ENCODE data around the gene PPP1R14B.

PPP1R14B gene

GRCh38 chr11:64266339-64266738 lies 19.6 kb upstream of the PPP1R14B start:
- peak; percentile 45 for DNase-seq (ENCODE audit: low spot score)
- ChIA-PET POLR2A (ENCODE audit: low non-redundant PET) (no interaction called here), CTCF (interaction anchor here (0.9 to 1.0 kb wide), 2 partner anchors 16 to 62 kb away, joined by 3 to 5 read pairs; no protein-coding TSS in a partner anchor)
- peak overlapping the region; percentile 99 for H3K27ac ChIP-seq
- TF ChIP-seq, protein P1, sequence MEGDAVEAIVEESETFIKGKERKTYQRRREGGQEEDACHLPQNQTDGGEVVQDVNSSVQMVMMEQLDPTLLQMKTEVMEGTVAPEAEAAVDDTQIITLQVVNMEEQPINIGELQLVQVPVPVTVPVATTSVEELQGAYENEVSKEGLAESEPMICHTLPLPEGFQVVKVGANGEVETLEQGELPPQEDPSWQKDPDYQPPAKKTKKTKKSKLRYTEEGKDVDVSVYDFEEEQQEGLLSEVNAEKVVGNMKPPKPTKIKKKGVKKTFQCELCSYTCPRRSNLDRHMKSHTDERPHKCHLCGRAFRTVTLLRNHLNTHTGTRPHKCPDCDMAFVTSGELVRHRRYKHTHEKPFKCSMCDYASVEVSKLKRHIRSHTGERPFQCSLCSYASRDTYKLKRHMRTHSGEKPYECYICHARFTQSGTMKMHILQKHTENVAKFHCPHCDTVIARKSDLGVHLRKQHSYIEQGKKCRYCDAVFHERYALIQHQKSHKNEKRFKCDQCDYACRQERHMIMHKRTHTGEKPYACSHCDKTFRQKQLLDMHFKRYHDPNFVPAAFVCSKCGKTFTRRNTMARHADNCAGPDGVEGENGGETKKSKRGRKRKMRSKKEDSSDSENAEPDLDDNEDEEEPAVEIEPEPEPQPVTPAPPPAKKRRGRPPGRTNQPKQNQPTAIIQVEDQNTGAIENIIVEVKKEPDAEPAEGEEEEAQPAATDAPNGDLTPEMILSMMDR (conservative IDR thresholded peaks at IDR 0.05; ENCODE audit: low read depth): no peak

DNA sequence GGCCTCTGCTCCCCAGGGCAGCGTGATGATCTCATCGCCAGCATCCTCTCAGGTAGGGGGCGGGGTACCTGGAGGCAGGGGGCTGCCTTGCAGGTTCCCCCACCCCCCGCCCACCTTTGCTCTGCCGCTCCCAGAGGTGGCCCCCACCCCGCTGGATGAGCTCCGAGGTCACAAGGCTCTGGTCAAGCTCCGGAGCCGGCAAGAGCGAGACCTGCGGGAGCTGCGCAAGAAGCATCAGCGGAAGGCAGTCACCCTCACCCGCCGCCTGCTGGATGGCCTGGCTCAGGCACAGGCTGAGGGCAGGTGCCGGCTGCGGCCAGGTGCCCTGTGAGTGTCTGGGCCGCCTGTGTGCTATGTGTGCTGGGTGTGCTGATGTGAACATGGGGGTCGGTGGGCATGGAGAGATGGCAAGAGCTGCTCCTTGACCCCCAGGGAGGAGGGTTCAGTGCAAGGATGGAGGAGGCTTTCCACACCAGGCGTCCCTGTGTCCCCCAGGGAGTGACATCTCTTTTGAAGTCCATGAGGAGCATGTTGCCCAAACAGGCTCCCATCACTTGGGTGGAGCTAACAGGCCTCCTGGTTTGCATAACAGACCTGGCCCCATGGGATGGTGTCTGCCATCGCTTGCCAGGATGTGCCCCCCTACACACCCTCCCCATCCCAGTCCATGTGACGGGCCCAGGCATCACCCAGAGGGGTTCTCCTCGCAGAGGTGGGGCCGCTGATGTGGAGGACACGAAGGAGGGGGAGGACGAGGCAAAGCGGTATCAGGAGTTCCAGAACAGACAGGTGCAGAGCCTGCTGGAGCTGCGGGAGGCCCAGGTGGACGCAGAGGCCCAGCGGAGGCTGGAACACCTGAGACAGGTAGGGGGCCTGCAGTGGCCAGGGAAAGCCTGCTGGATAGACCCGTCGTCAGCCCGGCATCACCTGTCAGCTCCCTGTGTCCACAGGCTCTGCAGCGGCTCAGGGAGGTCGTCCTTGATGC lies 18.7 kb upstream of the PPP1R14B start:
- no peak for DNase-seq (ENCODE audit: low spot score)
- H3K27ac ChIP-seq: peak overlapping the region; percentile 99
- ChIA-PET POLR2A (ENCODE audit: low non-redundant PET) (interaction anchor here (0.9 to 1.0 kb wide), 2 partner anchors 12 to 19 kb away, joined by 3 to 6 read pairs; partner anchors contain the start of gene PPP1R14B), CTCF (interaction anchor here (0.6 to 1.0 kb wide), 6 partner anchors 14 to 84 kb away, joined by 3 to 5 read pairs (median 4); no protein-coding TSS in a partner anchor)
- TF ChIP-seq, protein P1 (conservative IDR thresholded peaks at IDR 0.05; ENCODE audit: low read depth): no peak

- ChIA-PET POLR2A (ENCODE audit: low non-redundant PET) (interaction anchor here (1.0 kb wide), 1 partner anchor 18 kb away, joined by 3 read pairs; the partner anchor contains the start of gene PPP1R14B), CTCF (interaction anchor here (0.6 to 1.8 kb wide), 6 partner anchors 13 to 1715 kb away, joined by 3 to 6 read pairs (median 4); partner anchors contain the start of gene PLCB3)
- TF ChIP-seq, protein P1 (conservative IDR thresholded peaks at IDR 0.05; ENCODE audit: low read depth): no peak
- DNase-seq (ENCODE audit: low spot score): no peak
- peak overlapping the region; percentile 99 for H3K27ac ChIP-seq
These were observed 17.7 kb upstream of the PPP1R14B start for GRCh38 chr11:64264371-64264852.

DNA sequence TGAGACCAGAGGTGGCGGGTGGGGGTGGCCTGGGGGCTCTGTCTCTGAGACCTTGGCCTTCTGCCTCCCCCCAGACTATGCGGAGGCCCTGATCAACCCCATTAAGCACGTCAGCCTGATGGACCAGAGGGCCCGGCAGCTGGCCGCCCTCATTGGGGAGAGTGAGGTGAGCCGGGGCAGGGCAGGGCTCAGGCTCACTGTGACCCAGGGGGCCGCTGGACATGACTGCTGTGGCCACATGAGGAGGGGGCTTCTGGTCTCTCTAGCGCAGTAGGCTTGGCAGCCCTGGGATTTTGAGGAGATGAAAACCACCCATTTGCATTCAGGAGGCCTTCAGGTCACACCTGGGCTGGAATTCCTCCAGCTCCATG lies 17.2 kb upstream of the PPP1R14B start:
- CTCF ChIA-PET: interaction anchor here (0.6 to 1.8 kb wide), 5 partner anchors 12 to 1714 kb away, joined by 3 to 6 read pairs (median 4); partner anchors contain the start of gene PLCB3
- no peak for DNase-seq (ENCODE audit: low spot score)
- H3K27ac ChIP-seq: peak overlapping the region; percentile 99
- POLR2A ChIA-PET (ENCODE audit: low non-redundant PET): interaction anchor here (1.0 kb wide), 1 partner anchor 17 kb away, joined by 3 read pairs; the partner anchor contains the start of gene PPP1R14B
- TF ChIP-seq, protein P1 (conservative IDR thresholded peaks at IDR 0.05; ENCODE audit: low read depth): no peak

DNA sequence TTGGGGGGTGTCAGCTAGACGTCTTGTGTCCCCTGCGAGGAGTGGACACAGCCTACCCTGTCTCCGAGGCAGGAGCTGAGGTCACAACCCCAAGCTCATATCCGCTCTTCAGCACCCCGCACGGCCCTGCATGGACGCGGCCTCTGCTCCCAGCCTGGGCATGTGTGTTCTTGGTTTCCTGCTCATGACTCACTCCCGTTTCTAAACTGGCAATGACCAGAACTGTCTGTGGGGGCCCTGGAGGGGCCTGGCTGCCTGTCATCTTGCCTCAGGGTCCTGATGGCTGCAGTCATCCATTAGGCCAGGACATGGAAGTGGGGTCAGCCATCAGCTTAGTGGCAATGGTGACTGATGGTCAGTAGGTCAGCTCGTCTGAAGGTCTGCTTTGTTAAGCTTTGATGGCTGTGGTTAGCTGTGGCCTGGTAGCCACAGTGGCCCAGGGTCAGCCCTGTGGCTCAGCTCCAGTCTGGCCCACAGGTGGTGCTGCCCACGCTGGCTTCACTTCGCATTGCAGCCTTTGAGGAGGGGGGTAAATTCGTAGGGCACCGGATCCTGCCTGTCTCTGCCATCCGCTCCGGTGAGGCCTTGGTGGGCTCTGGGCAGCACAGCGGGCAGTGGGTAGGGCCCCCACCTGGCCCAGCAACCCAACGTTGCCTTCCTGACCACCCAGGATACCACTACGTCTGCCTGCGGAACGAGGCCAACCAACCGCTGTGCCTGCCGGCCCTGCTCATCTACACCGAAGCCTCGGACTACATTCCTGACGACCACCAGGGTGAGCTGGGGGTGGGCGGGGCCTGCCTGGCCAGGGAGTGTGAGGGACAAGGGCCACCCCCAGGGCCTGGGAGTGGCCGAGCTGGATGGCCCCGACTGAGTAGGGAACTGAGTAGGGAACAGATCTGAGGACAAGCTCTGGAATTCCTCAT lies 16.5 kb upstream of the PPP1R14B start:
- TF ChIP-seq, protein P1 (conservative IDR thresholded peaks at IDR 0.05; ENCODE audit: low read depth): no peak
- peak overlapping the region; percentile 99 for H3K27ac ChIP-seq
- ChIA-PET CTCF (interaction anchor here (0.6 to 1.8 kb wide), 4 partner anchors 11 to 33 kb away, joined by 4 to 6 read pairs (median 5); partner anchors contain the start of gene PLCB3), POLR2A (ENCODE audit: low non-redundant PET) (no interaction called here)
- DNase-seq (ENCODE audit: low spot score): no peak

Measured in RWPE1 (cell line).